ENCODE measurements around the gene EPHA6.

DNA sequence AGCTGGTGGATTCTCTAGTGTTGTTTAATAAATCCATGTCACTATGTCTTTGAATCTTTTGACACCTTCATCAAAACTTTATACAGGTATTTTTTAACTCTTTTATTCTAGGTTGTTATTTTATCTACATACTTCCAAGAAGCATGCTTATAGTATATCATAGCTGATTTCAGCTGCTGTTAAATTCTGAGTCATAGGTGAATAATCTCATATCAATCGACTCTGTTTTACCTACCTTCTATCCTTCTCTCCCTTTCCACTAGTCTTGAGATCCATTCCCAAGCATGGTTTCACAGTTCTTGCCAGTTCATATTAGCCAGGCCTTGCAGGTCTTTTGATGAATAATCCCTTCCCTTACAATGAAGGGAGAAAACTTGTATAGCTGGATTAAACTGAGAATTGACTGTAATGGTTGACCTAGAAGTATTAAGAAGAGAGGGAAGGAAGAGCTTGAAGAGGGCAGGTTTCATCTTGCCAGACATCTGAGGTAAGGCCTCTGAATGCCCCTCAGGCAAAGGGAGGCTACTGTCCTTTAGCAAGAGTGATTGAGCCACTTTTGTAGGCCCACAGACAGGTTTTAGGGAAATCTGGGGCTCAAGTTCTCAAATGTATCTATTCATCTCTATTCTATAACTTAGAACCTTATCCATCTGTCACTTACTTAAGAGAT lies 146.4 kb downstream of the EPHA6 start:
- TF ChIP-seq POLR2A (IDR thresholded peaks at IDR 0.05; ENCODE audit: low read length), result no peak
- no peak for TF ChIP-seq GATA1 (IDR thresholded peaks at IDR 0.05; ENCODE audit: low read depth, low read length)

Measured in erythroblast (primary cell).